EH (cell line): ENCODE results near the gene ACTBL2.
A peak's percentile ranks its signal among the peaks of the same experiment; 100 is the strongest.

Experiments used
- DNase-seq: peaks from one replicate; pipeline ENCODE4 v3.0.0-alpha.2; 2015; ENCODE audit warnings: low read depth

ACTBL2 gene

GRCh38 chr5:57448751-57449150 is 33.9 kb downstream of the ACTBL2 start:
- DNase-seq = no peak

- no peak for DNase-seq
Observed at GRCh38 chr5:57448287-57448686, 34.3 kb downstream of the ACTBL2 start.

- peak; percentile 65 for DNase-seq
Observed at GRCh38 chr5:57447658-57448057, 35.0 kb downstream of the ACTBL2 start.

GRCh38 chr5:57446966-57447365 is 35.6 kb downstream of the ACTBL2 start:
- DNase-seq = no peak

- DNase-seq = no peak
Observed at GRCh38 chr5:57445705-57446037, 36.9 kb downstream of the ACTBL2 start.

- DNase-seq = no peak
Observed at GRCh38 chr5:57445006-57445704, 37.5 kb downstream of the ACTBL2 start.

GRCh38 chr5:57442080-57442839 is 40.4 kb downstream of the ACTBL2 start:
- peak; percentile 91 for DNase-seq

GRCh38 chr5:57441557-57441956 is 41.1 kb downstream of the ACTBL2 start:
- DNase-seq = peak; percentile 96

- no peak for DNase-seq
Observed at GRCh38 chr5:57439601-57440000, 43.0 kb downstream of the ACTBL2 start.

GRCh38 chr5:57437976-57438805 is 44.4 kb downstream of the ACTBL2 start:
- peak; percentile 58 for DNase-seq

GRCh38 chr5:57436586-57436985 is 46.0 kb downstream of the ACTBL2 start:
- DNase-seq = no peak

- DNase-seq = peak; percentile 82
Observed at GRCh38 chr5:57435701-57436134, 46.9 kb downstream of the ACTBL2 start.

- no peak for DNase-seq
Observed at GRCh38 chr5:57434683-57435082, 47.9 kb downstream of the ACTBL2 start.

GRCh38 chr5:57434227-57434640 is 48.4 kb downstream of the ACTBL2 start:
- no peak for DNase-seq

GRCh38 chr5:57432876-57433275 is 49.7 kb downstream of the ACTBL2 start:
- DNase-seq = no peak

GRCh38 chr5:57431759-57432158 is 50.9 kb downstream of the ACTBL2 start:
- DNase-seq = no peak
